T-helper 2 cell treated with Interferon-gamma antibody and Interleukin-4, amounts not matched to agents 100 ng/mL and 5 ng/mL, for 36 hours (primary cell): Measurements from ENCODE around the gene FMO2. TPM values are rescaled to one million over a fixed set of nuclear protein-coding genes. Genes with fewer than 3 reads are reported as not detected.

ENCODE experiments used
- intact Hi-C: fragments of 100-400 bp; cut with micrococcal nuclease; formaldehyde crosslinking; loops from one replicate; pipeline ENCODE4 v1.15.1; 2023
- total RNA-seq: library from RNA; stranded (reverse); gene quantifications from 2 replicates; pipeline ENCODE4 v1.2.3, GENCODE V29; 2022

FMO2 gene
- total RNA-seq, 1 donor from 2014 or later, result not detected

- intact Hi-C loops, result no loop called here
Measured at GRCh38 chr1:171256940-171257606, 72.0 kb downstream of the FMO2 start.

GRCh38 chr1:171257607-171258076, 72.5 kb downstream of the FMO2 start:
- intact Hi-C loops, result no loop called here

- intact Hi-C loops, result no loop called here
Measured at GRCh38 chr1:171258429-171258828, 73.3 kb downstream of the FMO2 start.

GRCh38 chr1:171258943-171259342, 73.8 kb downstream of the FMO2 start:
- intact Hi-C loops, result no loop called here

Other genes starting within 250 kb of the FMO2 start
- not detected in 2 replicates for gene MROH9, start 249.8 kb upstream of the FMO2 start, total RNA-seq
- gene FMO3, start 94.4 kb upstream of the FMO2 start, total RNA-seq, result not detected in 2 replicates
- not detected in 2 replicates for gene FMO1, start 63.2 kb downstream of the FMO2 start, total RNA-seq
- 1.3 and 2.0 TPM in 2 replicates for gene FMO4, start 128.9 kb downstream of the FMO2 start, total RNA-seq